Inflammatory macrophage (primary cell): ENCODE data around the gene RNF183.
A peak's percentile ranks its signal among the peaks of the same experiment; 100 is the strongest.
"Not testable (repeated sequence)": the region's sequence is repeated elsewhere in the genome, so short reads cannot be mapped to it uniquely, and the experiment has no call there.

Source experiments
- DNase-seq, 2 donors: peaks; one replicate each; pipeline ENCODE4 v3.0.0-alpha.2; 2020 to 2022

RNF183 gene

DNA sequence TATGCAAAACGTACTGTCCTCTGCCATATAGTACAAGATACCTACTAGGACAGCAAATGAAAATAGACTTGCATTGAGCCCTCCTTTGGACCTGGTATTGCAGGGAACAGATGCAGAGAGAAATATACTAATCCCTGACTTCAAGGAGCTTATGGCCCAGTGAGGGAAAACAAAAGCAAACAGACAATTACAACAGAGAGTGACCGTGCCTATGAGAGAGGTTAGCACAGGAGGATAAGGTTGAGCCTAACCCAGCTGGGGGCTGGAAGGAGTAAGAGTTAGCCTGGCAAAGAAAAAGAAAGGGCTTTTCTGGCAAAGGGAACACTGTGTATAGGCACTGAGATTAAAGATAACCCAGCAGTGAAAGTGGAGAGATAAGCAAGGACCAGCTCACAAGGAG is 33.3 kb downstream of the RNF183 start:
- DNase-seq = no peak

DNA sequence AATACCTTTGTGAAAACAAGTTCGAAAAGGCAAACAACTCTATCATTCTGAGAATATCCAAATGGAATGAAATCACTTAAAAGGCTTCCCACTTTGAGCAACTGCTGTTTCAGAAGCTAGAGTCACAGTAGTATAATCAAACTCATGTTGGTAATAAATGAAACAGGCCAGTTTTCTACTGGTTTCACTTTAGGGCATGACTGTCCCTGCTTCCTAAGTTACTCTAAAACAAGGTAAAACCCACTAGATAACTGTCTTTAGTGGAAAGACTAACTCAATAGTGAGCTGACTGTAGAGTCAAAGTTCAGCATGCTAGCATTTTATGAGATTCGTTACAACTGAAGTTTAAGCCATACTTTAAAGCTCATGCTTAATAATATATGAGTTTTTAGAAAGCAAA is 33.8 kb downstream of the RNF183 start:
- no peak for DNase-seq

DNA sequence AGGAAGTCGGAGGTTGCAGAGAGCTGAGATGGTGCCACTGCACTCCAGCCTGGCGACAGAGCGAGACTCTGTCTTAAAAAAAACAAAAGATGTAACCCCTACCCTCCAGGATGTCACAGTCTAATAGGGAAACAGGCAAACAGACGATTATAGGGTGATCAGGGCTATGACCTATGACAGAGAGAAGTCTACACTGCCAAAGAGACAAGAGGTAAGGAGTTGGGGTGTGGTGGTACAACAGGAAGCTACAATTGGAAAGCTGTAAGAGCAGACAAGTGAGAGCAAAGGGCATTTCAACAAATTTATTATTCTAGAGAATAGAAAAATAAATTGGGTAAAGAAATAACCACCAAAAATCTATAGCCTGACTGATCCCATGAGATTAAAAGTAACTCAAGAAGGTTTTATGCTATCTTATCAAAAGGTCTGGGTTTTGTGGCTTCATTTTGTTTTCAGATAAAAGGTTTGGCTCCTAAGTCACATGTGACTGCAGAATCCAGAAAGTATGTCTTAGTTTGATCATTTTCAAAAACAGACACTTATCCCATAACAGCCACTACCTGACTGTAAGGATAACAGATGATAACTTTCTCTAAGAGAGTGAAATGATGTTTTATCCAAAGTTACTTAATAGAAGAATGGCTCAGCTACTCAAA is 35.1 kb downstream of the RNF183 start:
- DNase-seq = no peak

DNA sequence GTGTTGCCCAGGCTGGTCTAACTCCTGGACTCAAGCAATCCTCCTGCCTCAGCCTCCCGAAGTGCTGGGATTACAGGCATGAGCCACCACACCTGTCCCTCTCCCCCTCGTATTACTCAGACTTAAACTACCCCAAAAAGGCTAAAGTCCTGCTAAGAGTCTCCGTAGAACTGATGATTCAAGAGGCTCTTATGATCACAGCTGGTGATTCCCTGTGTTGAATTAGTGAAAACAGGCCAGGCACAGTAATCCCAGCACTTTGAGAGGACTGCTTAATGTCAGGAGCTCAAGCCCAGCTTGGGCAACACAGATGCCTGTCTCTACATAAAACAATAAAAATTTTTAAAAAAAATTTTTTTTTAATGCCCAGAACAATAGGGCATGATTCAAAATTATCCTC is 37.0 kb downstream of the RNF183 start:
- no peak for DNase-seq

DNA sequence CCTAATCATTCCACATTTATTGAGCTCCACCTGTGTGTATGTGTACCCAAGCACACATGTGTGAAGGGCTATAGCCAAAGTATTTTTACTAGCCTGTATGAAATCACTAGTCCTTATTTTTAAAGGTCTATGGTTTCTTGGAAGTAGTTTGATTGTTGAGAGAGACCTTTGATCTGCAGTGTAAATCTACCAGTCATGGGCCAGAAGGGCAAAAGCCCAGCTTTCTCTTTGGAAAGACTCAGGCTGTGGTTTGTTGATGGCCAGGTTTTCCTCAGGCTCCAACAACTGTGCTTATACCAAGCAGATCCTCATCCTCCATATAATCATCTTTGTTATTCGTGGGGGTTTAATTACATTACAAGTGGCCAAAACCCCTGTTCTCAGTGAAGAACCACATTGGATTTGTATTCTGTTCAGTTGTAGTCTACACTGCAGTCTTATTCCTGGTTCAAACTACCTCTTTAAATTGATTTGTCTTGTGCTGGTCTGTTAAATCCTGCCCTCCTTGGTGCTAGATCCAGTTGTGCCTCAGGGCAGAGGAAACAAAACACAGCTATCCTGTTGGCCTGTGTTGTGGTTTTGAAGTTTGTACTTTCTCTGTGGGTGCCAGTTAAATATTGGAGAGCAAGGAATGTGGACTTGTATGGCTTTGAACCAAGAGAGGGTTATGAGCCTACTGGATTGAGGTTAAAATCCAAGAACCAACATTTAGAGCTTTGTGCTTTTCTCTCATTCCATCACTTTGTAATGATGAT is 41.1 kb downstream of the RNF183 start:
- DNase-seq = no peak

DNA sequence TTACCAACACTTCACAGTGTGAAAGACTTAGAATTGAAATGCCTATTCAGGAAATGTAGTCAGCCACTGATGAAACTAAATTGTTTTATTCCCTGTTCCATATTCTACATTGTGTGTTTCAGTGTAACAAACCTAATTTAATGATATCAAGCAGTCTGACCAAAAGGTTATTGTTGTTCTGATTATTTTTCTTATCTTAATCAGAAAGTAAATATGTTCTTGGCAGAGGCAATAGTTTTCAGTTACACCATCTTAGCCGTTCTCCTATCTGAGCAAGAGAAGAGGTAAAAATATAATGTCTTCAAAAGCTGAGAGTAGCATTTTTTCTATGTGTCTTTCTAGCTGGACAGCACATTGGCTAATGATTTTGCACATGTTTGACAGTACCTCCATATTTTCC is 44.9 kb downstream of the RNF183 start:
- no peak for DNase-seq

DNA sequence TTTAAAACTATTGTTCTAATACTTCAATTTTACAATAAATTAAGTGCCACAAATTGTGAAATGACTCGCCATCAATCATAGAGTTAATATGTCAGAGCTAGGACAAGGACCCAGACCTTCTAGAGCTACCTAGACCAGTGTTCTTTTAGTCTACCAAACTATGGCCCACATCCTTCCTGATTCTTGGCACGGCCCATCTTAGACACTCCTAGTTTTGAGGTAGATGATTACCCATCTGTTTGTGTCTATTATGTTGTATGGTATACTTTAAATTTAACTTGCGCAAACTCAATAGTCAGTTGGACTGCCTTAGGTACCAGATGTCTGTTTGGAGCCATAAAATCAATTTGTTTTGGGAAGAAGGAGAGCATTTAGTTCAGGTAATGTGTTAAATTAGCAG is 45.3 kb downstream of the RNF183 start:
- no peak for DNase-seq

DNA sequence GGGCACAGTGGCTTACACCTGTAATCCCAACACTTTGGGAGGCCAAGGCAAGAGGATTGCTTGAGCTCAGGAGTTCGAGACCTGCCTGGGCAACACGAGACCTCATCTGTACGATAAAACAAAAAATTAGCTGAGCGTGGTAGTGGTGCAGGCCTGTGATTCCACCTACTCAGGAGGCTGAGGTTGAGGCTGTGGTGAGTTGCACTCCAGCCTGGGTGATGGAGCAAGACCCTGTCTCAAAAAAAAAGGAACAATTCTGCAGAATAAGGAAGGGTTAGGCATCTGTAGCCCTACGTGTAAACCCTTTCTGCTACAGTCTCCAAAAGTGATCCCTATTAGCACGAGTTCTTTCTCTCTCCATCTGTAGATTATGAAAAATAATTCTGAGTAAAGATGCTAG is 47.7 kb downstream of the RNF183 start:
- DNase-seq = peak; percentile 84

DNA sequence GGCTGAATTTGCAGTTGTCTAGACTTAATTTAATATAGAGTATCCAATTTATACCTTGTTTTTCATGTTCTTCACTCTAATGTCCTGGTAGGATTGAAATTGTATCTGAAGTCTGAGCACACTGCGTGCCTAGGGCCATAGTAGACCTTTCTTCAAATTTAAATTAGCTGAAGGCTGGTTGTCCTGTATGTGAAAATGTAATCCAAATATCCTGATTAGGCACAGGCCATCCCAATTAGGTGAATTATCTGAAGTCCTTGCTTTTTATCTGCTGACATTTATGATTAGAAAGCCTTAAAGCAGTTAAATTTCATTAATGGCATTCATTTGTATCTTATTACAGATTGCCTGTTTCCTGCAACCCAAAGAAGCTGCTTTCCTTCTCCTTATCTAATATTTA is 48.2 kb downstream of the RNF183 start:
- no peak for DNase-seq

DNA sequence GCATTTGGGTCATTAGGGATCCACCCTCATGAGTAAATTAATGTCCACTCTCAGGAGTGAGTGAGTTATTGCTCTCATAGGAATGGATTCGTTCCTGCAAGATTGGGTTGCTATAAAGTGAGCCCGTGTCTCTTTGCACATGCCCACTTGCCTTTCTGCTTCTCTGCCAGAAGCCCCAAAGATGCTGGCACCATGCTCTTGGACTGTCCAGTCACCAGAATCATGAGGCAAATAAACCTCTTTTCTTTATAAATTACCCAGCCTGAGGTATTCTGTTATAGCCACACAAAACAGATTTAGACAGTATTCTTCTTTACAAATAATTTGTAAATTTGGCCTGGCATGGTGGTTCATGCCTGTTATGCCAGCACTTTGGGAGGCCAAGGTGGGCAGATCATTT is 52.4 kb downstream of the RNF183 start:
- no peak for DNase-seq

DNA sequence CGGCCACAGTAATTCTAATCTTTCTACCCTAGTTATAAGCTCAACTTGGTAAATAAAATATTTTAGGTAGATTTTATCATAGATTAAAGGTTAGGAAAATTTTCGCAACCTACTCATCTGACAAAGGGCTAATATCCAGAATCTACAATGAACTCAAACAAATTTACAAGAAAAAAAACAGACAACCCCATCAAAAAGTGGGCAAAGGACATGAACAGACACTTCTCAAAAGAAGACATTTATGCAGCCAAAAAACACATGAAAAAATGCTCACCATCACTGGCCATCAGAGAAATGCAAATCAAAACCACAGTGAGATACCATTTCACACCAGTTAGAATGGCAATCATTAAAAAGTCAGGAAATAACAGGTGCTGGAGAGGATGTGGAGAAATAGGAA is 53.5 kb downstream of the RNF183 start:
- not testable (repeated sequence) for DNase-seq

DNA sequence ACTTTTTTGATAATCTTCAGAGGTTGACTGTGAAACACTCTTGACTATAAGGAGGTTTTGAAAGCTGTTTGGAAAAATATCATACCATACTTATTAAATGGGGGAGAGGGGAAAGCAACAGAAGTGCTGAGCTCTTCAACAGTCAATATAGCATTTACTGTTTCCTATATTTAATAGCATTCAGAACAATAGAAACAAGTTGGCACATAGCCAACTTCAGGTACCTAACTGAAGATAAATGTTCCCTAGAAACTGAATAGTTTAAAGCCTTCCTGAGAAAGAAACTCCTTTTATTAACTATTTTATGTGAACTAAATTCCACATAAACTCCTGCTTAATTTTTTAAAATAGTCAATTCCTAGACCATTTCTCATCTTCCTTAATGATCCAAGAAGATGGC is 55.5 kb downstream of the RNF183 start:
- no peak for DNase-seq
